WERI-Rb-1 (cell line): ENCODE results near the gene SORCS2.

ENCODE experiments used
- DNase-seq: peaks from one replicate; pipeline ENCODE4 v3.0.0-alpha.2; 2020
- H3K27ac ChIP-seq: fragments of 250-450 bp; sonication (Bioruptor Pico); 2 replicates; pipeline ENCODE4 v1.5.1; 2020; ENCODE audit warnings: mild to moderate bottlenecking, moderate library complexity
- H3K27me3 ChIP-seq: fragments of 250-450 bp; sonication (Bioruptor Pico); 2 replicates; pipeline ENCODE4 v1.5.1; 2021; ENCODE audit warnings: mild to moderate bottlenecking, low read depth, moderate library complexity; ENCODE audit not compliant: insufficient read depth, severe bottlenecking
- H3K36me3 ChIP-seq: fragments of 250-450 bp; sonication (Bioruptor Pico); 2 replicates; pipeline ENCODE4 v1.5.1; 2020; ENCODE audit warnings: mild to moderate bottlenecking, moderate library complexity
- H3K4me3 ChIP-seq: 2 replicates; pipeline ENCODE4 v1.5.1; 2011; ENCODE audit warnings: low read depth, mild to moderate bottlenecking, control low read depth, low read length
- H3K9me3 ChIP-seq: fragments of 250-450 bp; sonication (Bioruptor Pico); 2 replicates; pipeline ENCODE4 v1.5.1; 2021; ENCODE audit warnings: mild to moderate bottlenecking, moderate library complexity; ENCODE audit not compliant: severe bottlenecking
- TF ChIP-seq, protein P1 (sequence below): IDR thresholded peaks from 2 replicates; pipeline ENCODE4 v1.5.1; 2011; ENCODE audit warnings: low read depth, mild to moderate bottlenecking, control low read depth, inconsistent platforms, low read length

The SORCS2 gene

DNA sequence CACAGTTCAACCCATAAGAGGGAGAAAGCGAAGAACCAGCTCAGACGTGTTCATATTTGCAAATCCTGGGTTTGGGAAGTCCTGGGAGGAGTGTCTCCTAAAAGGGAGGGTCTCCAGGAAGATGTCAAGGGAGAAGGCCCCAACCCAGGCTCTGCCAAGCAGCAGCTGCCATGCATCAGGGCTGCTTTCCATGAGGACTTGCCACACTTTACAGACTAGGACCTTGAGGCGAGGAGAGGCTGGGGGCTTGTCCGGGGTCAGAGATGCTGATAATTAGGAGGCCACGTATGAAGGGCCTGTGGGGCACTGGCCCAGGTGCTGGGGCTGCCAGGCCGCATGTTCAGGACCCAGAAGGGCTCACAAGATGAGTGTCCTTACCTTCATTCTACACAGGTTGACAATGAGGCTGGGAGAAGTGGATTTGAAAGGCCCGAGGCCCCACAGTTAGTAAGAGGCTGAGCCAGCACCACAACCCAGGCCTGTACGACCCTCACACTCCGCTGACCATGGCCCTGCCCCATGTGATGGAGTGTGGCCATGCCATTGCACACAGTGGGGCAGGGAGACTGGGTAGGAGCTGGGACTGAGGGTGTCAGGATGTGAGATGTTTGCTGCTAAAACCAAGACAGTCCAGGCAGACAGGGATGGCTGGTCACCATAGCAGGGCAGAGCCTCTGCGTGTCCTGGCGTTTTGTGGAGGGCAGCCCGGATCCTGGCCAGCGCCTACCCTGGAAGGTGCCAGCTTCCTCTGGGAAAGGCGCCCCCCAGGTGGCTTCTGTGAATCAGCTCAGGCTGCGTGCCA, 147.6 kb downstream of the SORCS2 start:
- H3K36me3 ChIP-seq = peaks cover 29% of the 10 kb centered on the region
- no peak for DNase-seq
- no peak overlapping the region for H3K27ac ChIP-seq
- no peak overlapping the region for H3K4me3 ChIP-seq
- TF ChIP-seq, protein P1, sequence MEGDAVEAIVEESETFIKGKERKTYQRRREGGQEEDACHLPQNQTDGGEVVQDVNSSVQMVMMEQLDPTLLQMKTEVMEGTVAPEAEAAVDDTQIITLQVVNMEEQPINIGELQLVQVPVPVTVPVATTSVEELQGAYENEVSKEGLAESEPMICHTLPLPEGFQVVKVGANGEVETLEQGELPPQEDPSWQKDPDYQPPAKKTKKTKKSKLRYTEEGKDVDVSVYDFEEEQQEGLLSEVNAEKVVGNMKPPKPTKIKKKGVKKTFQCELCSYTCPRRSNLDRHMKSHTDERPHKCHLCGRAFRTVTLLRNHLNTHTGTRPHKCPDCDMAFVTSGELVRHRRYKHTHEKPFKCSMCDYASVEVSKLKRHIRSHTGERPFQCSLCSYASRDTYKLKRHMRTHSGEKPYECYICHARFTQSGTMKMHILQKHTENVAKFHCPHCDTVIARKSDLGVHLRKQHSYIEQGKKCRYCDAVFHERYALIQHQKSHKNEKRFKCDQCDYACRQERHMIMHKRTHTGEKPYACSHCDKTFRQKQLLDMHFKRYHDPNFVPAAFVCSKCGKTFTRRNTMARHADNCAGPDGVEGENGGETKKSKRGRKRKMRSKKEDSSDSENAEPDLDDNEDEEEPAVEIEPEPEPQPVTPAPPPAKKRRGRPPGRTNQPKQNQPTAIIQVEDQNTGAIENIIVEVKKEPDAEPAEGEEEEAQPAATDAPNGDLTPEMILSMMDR = no peak
- no peaks in the 10 kb centered on the region for H3K9me3 ChIP-seq
- H3K27me3 ChIP-seq = no peaks in the 10 kb centered on the region

DNA sequence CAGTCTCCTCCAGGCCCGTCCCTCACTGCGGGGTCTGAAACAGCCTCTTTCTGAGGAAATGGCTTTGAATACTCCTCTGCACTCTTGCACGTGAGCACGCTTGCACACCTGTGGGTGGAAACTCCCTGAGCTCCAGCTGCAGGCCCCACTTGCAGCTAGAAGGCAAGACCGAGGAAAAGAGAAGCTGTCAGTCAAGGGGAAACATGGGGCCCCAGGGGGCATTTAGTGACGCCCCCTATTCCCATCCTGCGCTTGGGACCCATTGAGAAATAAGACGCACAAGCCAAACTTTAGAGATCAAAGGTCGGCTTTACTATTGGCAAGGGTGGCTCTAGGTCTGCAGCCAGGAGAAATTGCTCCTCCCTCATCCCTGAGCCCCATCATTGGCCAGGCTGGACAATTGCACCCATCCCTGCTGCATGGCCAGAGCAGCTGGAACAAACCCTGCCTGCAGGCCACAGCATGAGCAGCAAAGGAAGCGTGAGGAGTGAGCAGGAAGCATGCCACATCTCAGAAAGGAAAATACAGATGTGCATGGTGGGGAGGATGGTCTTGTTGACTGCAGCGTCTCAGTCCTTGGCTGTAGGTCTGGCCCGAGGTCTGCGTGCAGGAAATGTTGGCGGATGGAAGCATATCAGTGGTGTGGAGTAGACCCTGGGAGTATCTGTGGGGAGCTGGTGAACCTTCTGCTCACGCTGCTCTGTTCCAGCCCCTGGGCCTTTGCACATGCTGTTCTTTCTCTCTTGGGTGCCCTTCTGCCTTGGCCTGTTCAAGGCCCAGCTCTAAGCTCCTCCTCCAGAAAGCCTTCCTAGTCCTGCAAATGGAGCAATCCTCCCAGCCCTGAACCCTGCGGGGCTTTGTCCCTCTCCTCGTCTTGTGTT, 148.5 kb downstream of the SORCS2 start:
- no peak overlapping the region for H3K27ac ChIP-seq
- TF ChIP-seq, protein P1 = no peak
- H3K36me3 ChIP-seq = peaks cover 29% of the 10 kb centered on the region
- no peak for DNase-seq
- no peaks in the 10 kb centered on the region for H3K27me3 ChIP-seq
- peaks cover 6% of the 10 kb centered on the region for H3K9me3 ChIP-seq
- H3K4me3 ChIP-seq = no peak overlapping the region

DNA sequence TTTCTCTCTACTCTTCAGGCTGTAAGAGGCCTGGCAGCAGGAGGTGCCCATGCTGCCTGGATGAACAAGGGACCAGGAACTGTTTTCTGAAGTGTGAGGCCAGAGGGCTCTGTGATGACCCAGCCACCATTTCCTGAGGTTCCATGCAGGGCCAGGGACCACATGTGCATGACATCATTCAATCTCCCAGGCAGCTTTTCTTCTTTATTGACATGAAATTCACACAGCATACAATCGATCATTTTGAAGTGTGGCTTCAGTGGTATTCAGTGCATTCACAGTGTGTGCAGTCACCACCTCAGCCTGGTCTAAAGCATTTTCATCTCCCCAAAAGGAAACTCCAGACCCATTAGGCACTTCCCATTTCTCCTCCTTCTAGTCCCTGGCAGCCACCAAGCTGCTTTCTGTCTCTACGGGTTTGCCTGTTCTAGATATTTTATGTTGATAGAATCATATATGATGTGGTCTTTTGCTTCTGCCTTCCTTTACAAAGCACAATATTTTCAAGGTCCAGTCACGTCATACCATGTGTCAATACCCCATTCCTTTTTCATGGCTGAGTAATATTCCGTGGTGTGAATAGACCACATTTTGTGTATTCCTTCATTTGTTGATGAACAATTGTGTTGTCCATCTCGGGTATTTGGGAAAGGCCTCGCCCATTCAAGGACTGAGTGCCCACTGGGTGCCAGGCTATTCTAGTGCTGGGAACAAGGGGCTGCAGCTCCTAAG, 149.3 kb downstream of the SORCS2 start:
- Histone ChIP-seq H3K36me3 (peaks cover 29% of the 10 kb centered on the region), H3K9me3 (peaks cover 7% of the 10 kb centered on the region), H3K4me3 (no peak overlapping the region), H3K27ac (no peak overlapping the region), H3K27me3 (no peaks in the 10 kb centered on the region)
- TF ChIP-seq, protein P1 = no peak
- DNase-seq = no peak

DNA sequence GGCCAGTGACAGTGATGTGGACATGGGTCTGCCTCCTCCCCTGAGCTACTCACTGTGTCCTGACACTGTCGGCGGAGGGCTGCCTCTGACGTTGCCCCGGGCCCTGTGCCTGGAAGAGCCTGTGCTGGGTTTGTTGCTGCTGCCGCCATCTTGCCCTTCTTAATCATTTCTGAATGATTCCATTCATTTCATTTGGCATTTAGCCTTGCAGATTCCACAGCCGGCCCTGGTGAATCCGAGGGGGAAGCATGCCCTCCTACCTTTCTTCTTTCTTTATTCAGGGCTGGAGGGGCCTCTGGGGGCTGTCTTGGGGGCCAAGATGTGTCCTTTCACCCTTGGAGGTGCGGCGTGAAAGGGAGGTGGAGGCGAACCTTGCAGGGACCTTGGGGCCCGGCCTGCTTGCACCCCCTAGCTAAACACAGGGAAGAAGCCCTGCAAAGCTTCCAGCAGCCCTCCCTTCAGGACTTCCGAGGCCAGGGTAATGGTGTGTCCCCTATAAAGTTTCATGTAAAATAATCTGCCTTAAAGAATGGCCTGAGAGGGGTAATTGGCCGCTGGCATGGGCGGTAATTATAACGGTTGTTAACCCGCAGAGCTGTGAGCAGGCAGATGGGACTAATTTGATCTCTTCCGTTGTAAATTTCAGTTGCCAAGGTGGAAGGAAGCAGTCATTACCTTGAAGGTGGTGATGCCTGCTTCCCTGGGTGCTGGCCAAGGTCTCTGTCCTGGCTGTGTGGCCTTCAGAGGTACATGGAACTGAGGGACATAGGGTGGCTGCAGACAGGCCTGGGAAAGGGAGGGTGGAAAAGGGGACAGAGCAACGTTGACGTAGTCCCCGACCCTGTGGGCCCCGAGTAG, 150.1 kb downstream of the SORCS2 start:
- no peak for DNase-seq
- H3K4me3 ChIP-seq = no peak overlapping the region
- TF ChIP-seq, protein P1 = no peak
- H3K27ac ChIP-seq = no peak overlapping the region
- H3K36me3 ChIP-seq = peaks cover 23% of the 10 kb centered on the region
- peaks cover 7% of the 10 kb centered on the region for H3K9me3 ChIP-seq
- no peaks in the 10 kb centered on the region for H3K27me3 ChIP-seq

DNA sequence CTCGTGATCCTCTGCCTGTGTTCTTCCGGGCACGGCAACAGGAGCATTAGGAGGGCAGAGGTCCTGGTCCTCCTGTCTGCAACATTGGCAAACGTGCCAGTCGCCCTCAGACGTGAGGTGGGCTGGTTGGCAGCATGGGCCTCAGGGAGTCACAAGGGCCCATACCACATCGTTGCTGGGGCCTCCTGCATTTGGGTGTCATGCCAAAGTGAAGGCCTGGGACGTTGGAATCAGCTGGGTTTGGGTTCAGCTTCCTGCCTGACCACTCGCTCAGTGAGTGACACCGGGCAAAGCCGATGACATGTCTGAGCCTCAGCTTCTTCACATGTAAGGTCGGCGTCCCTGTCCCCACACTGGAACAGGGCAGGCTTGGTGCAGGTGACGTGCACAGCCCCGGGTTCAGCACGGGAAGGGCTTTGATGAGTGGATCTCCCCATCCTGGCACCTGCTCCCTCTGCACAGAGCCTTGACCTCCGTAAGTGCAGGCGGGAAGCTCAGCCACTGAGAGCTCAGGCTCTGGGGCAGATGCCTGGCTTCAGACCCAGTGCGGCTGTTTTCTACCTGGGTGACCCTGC, 150.8 kb downstream of the SORCS2 start:
- TF ChIP-seq, protein P1 = no peak
- Histone ChIP-seq H3K9me3 (peaks cover 7% of the 10 kb centered on the region), H3K27me3 (no peaks in the 10 kb centered on the region), H3K36me3 (peaks cover 23% of the 10 kb centered on the region), H3K27ac (no peak overlapping the region), H3K4me3 (no peak overlapping the region)
- DNase-seq = no peak
